Activated CD4-positive, alpha-beta T cell treated with anti-CD3 and anti-CD28 coated beads, Interleukin-2, amount 10 ng/mL, durations not matched to agents 24 days and 14 days (primary cell): ENCODE measurements around the gene TUBE1. TPM values are rescaled to one million over a fixed set of nuclear protein-coding genes. Genes with fewer than 3 reads are reported as not detected.

Experiments
- DNase-seq: peaks from one replicate; pipeline ENCODE4 v3.0.0; 2022
- H3K27ac Mint-ChIP-seq: one replicate; pipeline ENCODE4 v1.8.0; 2022; ENCODE audit warnings: mild to moderate bottlenecking, mixed read lengths
- H3K27me3 Mint-ChIP-seq: one replicate; pipeline ENCODE4 v1.8.0; 2022; ENCODE audit warnings: mixed read lengths
- H3K36me3 Mint-ChIP-seq: one replicate; pipeline ENCODE4 v1.8.0; 2022; ENCODE audit warnings: low read depth, mild to moderate bottlenecking, mixed read lengths
- H3K4me1 Mint-ChIP-seq: one replicate; pipeline ENCODE4 v1.8.0; 2021; ENCODE audit warnings: mixed read lengths
- H3K4me3 Mint-ChIP-seq: one replicate; pipeline ENCODE4 v1.8.0; 2022; ENCODE audit warnings: mild to moderate bottlenecking, moderate library complexity, mixed read lengths
- H3K9me3 Mint-ChIP-seq: one replicate; pipeline ENCODE4 v1.8.0; 2021; ENCODE audit warnings: mixed read lengths
- intact Hi-C: fragments of 100-400 bp; cut with micrococcal nuclease; formaldehyde crosslinking; loops from one replicate; pipeline ENCODE4 v1.15.1; 2023
- total RNA-seq: library from RNA; stranded (reverse); gene quantifications from 2 replicates; pipeline ENCODE4 v1.2.3, GENCODE V29; 2022

The TUBE1 gene, protein sequence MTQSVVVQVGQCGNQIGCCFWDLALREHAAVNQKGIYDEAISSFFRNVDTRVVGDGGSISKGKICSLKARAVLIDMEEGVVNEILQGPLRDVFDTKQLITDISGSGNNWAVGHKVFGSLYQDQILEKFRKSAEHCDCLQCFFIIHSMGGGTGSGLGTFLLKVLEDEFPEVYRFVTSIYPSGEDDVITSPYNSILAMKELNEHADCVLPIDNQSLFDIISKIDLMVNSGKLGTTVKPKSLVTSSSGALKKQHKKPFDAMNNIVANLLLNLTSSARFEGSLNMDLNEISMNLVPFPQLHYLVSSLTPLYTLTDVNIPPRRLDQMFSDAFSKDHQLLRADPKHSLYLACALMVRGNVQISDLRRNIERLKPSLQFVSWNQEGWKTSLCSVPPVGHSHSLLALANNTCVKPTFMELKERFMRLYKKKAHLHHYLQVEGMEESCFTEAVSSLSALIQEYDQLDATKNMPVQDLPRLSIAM
- 24.3 and 30.1 TPM in 2 replicates for total RNA-seq

DNA sequence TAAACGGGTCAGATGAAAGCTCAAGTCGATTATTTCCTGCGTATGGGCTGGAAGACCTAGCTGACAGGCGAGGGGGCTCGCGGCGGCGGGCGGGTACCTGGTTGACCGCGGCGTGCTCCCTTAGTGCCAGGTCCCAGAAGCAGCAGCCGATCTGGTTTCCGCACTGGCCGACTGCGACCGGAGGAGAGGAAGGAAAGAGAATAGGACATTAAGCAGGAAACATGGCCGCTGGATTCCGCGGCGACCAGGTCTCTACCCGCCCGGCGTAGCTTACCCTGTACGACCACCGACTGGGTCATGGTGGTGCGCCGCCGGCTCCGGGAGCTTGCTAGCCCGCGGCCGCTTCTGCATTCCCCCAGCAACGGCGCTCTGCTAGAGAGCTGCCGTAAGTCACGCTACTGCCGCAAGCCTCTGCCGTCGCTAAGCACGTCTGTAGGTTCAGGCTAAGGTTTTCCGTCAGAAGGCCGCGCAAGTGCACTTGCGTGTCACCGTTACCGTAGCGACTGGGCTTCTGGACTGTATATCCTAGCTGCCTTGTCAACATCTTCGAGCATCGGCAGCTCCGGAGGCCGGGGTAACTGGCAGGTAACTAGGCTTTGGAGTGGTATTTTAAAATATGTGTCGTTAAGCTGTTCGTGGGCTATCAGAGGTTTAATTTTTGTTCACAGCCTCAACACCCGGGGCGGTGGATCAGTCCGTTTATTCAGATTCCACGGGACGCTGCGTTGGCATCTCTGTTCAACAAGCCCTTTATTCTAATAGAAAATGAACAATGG, at the start of gene TUBE1, which contains the start of gene FAM229B:
Gene TUBE1, minus strand, starts transcription at position 347 of the 776 bp plus-strand sequence. Its CDS starts 48 bp downstream, at position 299.
Gene FAM229B, plus strand, starts transcription at position 456 of the 776 bp plus-strand sequence. CDS start 11,693 bp downstream, outside the sequence.
- Mint-ChIP-seq H3K4me3 (no peak within 1 kb of the TSS), H3K36me3 (peaks cover 7% of the 10 kb centered on the region), H3K27me3 (peaks cover 35% of the 10 kb centered on the region), H3K27ac (no peak within 1 kb of the TSS), H3K4me1 (peaks cover 7% of the 10 kb centered on the region), H3K9me3 (no peaks in the 10 kb centered on the region)
- peak; percentile 96 for DNase-seq
- intact Hi-C loops = loop anchor here (1.0 to 5.0 kb wide), 4 partner anchors 67 to 605 kb away; partner anchors contain the start of genes FYN and REV3L

DNA sequence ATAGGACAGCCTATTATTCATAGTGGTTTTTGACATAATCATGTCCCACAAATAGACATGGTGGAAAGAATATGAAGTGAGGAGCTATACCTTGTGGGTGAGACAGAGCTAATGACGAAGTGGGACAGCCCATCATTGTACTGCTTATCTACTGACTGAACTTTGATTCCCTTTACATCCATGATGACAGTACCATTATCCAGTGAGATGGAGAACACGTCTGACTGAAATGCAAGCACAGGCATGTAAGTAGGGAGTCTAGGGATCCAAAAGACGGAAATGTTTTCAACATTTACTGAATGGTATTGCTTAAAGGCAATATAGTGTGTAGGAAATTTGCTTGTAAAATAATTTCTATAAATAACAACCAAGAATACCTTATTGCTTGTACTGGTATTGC, 43.6 kb upstream of the TUBE1 start:
- Mint-ChIP-seq H3K27ac (no peak overlapping the region), H3K4me1 (no peaks in the 10 kb centered on the region), H3K9me3 (no peaks in the 10 kb centered on the region), H3K4me3 (no peak overlapping the region), H3K27me3 (peaks cover 44% of the 10 kb centered on the region), H3K36me3 (no peaks in the 10 kb centered on the region)
- DNase-seq = no peak
- intact Hi-C loops = no loop called here

DNA sequence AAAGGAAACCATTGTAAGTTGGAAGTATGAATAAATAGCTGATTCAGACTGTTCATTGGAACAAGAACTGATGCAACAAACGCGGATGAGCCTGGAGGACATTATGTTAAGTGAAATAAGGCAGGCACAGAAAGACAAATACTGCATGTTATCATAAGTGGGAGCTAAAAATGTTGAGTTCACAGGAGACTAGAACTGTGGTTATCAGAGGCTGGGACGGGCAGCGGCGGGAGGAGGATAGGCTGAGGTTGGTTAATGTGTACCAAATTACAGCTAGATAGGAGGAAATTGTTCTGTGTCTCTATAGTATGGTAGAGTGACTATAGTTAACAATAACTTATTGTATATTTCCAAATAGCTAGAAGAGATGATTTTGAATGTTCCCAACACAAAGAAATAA, 40.9 kb upstream of the TUBE1 start:
- DNase-seq = no peak
- no peaks in the 10 kb centered on the region for H3K4me1 Mint-ChIP-seq
- H3K9me3 Mint-ChIP-seq = no peaks in the 10 kb centered on the region
- intact Hi-C loops = loop anchor here (5.0 kb wide), 1 partner anchor 36 kb away; no protein-coding TSS in a partner anchor
- H3K36me3 Mint-ChIP-seq = no peaks in the 10 kb centered on the region
- peaks cover 39% of the 10 kb centered on the region for H3K27me3 Mint-ChIP-seq
- H3K4me3 Mint-ChIP-seq = no peak overlapping the region
- no peak overlapping the region for H3K27ac Mint-ChIP-seq

DNA sequence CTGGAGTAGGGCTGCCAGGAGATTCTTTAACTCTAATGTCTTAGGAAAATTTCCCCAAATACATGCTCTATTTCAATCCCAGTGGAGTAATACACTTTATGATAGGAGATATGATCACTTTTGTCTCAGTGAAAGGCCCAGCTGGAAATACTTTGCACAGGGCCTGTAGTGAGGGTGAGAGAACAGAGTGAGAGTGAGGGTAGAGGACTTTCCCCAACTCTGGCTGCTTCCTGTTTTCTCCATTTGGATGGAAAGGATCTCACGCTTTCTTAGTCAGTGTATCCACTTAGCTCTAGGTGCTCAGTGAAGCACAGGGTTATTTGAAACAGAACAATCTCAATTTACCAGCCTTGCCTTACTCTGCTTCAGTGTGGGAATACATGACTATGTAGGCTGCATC, 36.7 kb upstream of the TUBE1 start:
- H3K9me3 Mint-ChIP-seq = no peaks in the 10 kb centered on the region
- DNase-seq = no peak
- peaks cover 20% of the 10 kb centered on the region for H3K27me3 Mint-ChIP-seq
- intact Hi-C loops = no loop called here
- H3K4me1 Mint-ChIP-seq = peaks cover 4% of the 10 kb centered on the region
- H3K27ac Mint-ChIP-seq = no peak overlapping the region
- H3K36me3 Mint-ChIP-seq = no peaks in the 10 kb centered on the region
- H3K4me3 Mint-ChIP-seq = no peak overlapping the region

DNA sequence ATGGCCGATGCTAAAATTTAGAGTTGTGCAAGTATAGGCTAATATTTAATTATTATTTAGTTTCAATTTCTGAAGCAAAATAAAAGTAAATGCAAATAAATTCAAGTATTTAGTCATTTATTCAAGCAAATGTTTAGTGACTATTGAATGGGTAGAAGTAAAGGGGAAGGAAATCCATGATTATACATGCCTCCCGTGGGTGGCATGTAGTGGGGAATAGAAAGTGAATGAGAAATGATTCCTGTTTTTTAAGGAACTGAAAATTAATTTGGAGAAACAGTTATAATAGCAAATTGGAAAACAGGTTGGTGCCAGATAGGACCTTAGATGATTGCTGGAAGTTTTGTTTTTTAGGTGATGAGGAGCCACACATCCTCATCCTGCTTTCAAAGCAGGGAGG, 35.5 kb upstream of the TUBE1 start:
- intact Hi-C loops = no loop called here
- DNase-seq = no peak
- no peak overlapping the region for H3K4me3 Mint-ChIP-seq
- no peak overlapping the region for H3K27ac Mint-ChIP-seq
- H3K27me3 Mint-ChIP-seq = peaks cover 15% of the 10 kb centered on the region
- no peaks in the 10 kb centered on the region for H3K9me3 Mint-ChIP-seq
- H3K36me3 Mint-ChIP-seq = no peaks in the 10 kb centered on the region
- peaks cover 6% of the 10 kb centered on the region for H3K4me1 Mint-ChIP-seq

DNA sequence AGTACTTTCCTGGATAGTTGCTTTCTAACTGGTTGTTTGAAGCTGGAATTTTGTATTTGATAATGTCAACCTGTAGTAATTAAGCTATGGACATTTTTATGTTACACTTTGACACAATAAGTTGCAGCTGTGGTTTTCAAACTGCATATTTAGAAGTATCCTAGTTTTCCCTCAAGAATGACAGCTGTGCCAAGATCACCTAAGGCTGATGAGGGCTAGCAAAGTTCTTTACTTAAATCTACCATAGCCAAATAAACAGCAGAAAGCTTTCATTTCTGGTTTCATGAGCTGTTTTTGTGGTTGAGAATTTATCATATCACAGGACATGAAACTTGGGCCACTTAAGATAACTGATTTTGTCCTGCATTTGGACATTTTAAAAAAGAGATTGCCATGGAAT, 30.8 kb upstream of the TUBE1 start:
- intact Hi-C loops = loop anchor here (5.0 kb wide), 1 partner anchor 34 kb away; no protein-coding TSS in a partner anchor
- no peak for DNase-seq
- no peaks in the 10 kb centered on the region for H3K9me3 Mint-ChIP-seq
- H3K27me3 Mint-ChIP-seq = peaks cover 11% of the 10 kb centered on the region
- H3K36me3 Mint-ChIP-seq = no peaks in the 10 kb centered on the region
- H3K4me3 Mint-ChIP-seq = no peak overlapping the region
- no peak overlapping the region for H3K27ac Mint-ChIP-seq
- H3K4me1 Mint-ChIP-seq = peaks cover 17% of the 10 kb centered on the region

DNA sequence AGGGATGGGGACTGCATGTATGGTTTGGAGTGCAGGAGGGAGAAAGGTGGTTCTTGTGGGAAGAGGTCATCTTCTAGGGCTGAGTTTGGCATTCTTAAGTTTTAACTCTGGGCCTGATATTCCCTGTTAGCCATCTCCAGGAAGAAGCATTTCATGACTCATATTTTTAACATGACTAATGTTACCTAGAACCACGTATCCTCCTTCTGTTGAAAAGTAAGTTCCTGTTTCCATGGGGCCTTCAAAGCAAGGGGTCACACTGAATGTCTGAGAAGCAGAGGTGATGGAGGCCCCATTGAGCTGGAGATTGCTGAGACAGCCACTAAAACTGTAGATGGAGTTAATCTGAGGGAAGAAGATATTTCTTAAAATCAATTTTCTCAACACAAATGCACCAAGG, 30.3 kb upstream of the TUBE1 start:
- no peaks in the 10 kb centered on the region for H3K9me3 Mint-ChIP-seq
- DNase-seq = peak; percentile 58
- no peaks in the 10 kb centered on the region for H3K36me3 Mint-ChIP-seq
- peak overlapping the region; percentile 13 for H3K4me3 Mint-ChIP-seq
- peaks cover 9% of the 10 kb centered on the region for H3K27me3 Mint-ChIP-seq
- intact Hi-C loops = loop anchor here (5.0 kb wide), 1 partner anchor 35 kb away; no protein-coding TSS in a partner anchor
- H3K4me1 Mint-ChIP-seq = peaks cover 14% of the 10 kb centered on the region
- peak overlapping the region; percentile 82 for H3K27ac Mint-ChIP-seq

DNA sequence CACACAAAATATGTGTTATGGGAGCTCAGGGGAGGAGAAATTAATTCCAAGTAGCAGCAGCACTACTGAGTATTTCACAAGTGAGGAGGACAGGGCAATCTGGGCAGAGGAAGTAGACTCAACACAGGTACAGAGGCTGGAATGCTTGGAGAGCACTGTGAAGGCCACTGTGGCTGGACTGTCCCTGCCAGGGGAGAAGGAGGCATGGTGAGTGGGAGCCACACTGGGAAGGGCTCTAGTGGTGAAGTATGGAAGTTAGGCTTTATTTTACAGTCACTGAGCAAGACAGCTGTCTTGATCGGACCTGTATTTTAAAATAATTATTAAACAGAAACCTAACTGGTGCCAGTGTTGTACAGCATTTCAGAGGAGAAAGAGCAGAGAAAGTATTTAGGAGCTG, 28.9 kb upstream of the TUBE1 start:
- no peak for DNase-seq
- no peak overlapping the region for H3K4me3 Mint-ChIP-seq
- peaks cover 14% of the 10 kb centered on the region for H3K4me1 Mint-ChIP-seq
- no peaks in the 10 kb centered on the region for H3K9me3 Mint-ChIP-seq
- H3K27me3 Mint-ChIP-seq = peaks cover 17% of the 10 kb centered on the region
- H3K36me3 Mint-ChIP-seq = no peaks in the 10 kb centered on the region
- H3K27ac Mint-ChIP-seq = no peak overlapping the region
- intact Hi-C loops = loop anchor here (5.0 kb wide), 1 partner anchor 36 kb away; no protein-coding TSS in a partner anchor

DNA sequence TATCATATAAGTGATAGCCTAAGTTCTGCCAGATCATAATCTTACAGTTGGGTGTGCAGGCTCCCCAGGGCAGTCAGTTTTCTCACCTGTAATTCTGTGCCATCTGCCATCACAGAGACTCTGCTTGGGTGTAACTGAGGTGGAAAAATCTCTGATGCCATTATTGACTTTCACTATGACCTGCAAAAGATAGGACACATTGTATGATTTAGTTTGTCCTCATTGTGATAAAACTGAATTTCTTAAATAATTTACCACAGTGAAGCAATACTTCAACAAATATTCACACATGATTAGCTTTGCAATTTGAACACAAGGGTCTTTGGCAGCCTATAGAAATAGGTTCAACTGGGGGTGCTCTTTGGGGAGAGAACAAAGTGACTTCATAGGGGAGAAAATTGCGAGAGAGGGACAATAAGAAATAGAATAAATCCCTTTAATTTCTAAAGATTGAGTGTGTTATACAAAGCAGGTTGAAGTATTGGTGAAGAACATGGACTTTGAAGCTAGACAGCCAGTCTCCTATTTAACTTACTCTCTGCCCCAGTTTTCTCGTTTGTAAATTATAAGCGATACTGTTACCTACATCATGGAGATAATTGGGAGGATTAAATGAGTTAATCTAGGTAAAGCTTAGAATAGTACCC, 27.4 kb upstream of the TUBE1 start:
- intact Hi-C loops = loop anchor here (5.0 kb wide), 1 partner anchor 38 kb away; no protein-coding TSS in a partner anchor
- Mint-ChIP-seq H3K27ac (no peak overlapping the region), H3K4me1 (peaks cover 14% of the 10 kb centered on the region), H3K36me3 (no peaks in the 10 kb centered on the region), H3K9me3 (no peaks in the 10 kb centered on the region), H3K27me3 (peaks cover 17% of the 10 kb centered on the region), H3K4me3 (no peak overlapping the region)
- DNase-seq = no peak

DNA sequence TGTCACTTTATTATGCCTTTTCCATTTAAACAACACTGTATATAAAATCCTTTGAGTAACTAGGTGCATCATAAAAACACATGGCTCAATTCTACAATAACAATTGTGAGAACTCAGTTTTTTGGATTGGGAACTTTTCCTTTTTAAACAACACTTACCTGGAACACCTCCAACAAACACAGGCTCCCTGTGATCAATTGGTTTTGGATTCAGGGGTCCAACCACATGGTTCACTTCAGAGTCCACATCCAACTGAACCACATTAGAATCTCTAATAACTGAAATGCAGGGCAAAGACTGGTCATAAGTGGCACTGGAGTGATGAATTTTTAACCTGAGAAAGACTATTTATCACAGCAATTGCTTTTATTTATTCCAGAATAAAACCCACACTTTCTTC, 26.6 kb upstream of the TUBE1 start:
- no peak for DNase-seq
- H3K27ac Mint-ChIP-seq = no peak overlapping the region
- H3K9me3 Mint-ChIP-seq = no peaks in the 10 kb centered on the region
- no peak overlapping the region for H3K4me3 Mint-ChIP-seq
- H3K27me3 Mint-ChIP-seq = peaks cover 23% of the 10 kb centered on the region
- intact Hi-C loops = no loop called here
- peaks cover 14% of the 10 kb centered on the region for H3K4me1 Mint-ChIP-seq
- no peaks in the 10 kb centered on the region for H3K36me3 Mint-ChIP-seq

DNA sequence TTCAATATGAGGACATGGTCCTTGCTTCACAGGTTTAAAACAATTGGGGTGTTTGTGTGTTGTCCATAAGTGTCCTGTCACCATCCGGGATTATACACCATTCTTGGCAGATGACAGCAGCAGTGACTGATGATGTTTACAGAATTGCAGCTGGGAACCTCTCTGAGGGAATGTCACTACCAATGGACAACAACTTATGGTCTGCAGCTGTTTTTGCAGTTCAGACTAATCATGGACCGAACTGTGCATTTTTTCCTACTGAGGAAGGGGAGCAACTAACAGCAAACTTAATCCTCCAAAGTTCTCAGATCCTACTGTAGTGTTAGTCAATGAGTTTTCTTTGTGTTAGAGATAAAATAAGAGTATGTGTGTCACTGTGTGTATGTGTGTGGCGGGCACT, 26.1 kb upstream of the TUBE1 start:
- Mint-ChIP-seq H3K27ac (no peak overlapping the region), H3K36me3 (no peaks in the 10 kb centered on the region), H3K4me3 (no peak overlapping the region), H3K4me1 (peaks cover 14% of the 10 kb centered on the region), H3K27me3 (peaks cover 25% of the 10 kb centered on the region), H3K9me3 (no peaks in the 10 kb centered on the region)
- no peak for DNase-seq
- intact Hi-C loops = no loop called here

DNA sequence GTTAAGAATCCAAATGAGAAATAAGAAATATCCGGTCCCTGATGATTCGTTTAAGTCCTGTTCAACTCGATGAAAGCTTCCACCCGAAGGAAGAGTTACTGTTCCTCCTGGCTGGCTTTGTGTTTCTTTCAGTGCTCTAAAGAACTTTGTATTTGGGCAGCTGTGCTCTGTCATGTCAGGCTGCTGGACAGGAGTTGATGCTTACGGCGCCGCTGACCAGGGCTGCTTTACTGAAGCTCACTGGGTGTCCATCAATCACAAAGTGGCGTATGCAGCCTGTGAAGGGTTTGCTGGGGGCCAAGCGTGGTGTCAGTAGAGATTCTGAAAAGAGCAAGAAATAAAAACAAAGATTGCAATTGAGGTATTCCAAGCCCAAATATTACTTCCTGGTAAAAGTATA, 22.0 kb upstream of the TUBE1 start:
- no peaks in the 10 kb centered on the region for H3K36me3 Mint-ChIP-seq

DNA sequence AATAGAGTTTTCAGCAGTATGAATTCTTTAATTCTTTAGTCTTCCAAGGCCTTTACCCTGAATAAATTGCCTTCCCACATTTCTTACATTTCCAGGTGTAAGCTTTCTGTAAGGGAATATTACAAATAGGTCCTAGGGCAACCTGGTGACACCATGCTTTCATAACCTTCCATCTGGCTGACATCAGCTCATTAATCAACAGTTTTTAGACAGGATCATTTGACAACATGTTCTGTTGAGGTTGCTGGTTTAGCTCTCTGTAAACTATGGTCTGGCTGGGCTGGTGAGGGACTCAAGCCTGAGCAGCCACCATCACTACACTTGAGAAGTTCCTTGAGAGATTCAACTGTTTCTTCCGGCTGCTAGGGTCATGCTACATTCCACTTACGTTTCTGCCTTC, 19.3 kb upstream of the TUBE1 start:
- H3K9me3 Mint-ChIP-seq = peaks cover 5% of the 10 kb centered on the region
- H3K27ac Mint-ChIP-seq = no peak overlapping the region
- H3K4me1 Mint-ChIP-seq = no peaks in the 10 kb centered on the region
- no peak for DNase-seq
- peaks cover 26% of the 10 kb centered on the region for H3K27me3 Mint-ChIP-seq
- H3K36me3 Mint-ChIP-seq = no peaks in the 10 kb centered on the region
- intact Hi-C loops = no loop called here
- H3K4me3 Mint-ChIP-seq = no peak overlapping the region

More for the DNA sequence above, 22.0 kb upstream of the TUBE1 start:
- no peaks in the 10 kb centered on the region for H3K4me1 Mint-ChIP-seq
- no peak overlapping the region for H3K27ac Mint-ChIP-seq
- peaks cover 5% of the 10 kb centered on the region for H3K9me3 Mint-ChIP-seq
- intact Hi-C loops = no loop called here
- no peak for DNase-seq
- H3K27me3 Mint-ChIP-seq = peaks cover 32% of the 10 kb centered on the region
- no peak overlapping the region for H3K4me3 Mint-ChIP-seq
